SJCRH30 (cell line): Measurements from ENCODE around the gene IGFBP1. TPM values are rescaled to one million over a fixed set of nuclear protein-coding genes. Genes with fewer than 3 reads are reported as not detected.
"Not testable (repeated sequence)": the region's sequence is repeated elsewhere in the genome, so short reads cannot be mapped to it uniquely, and the experiment has no call there.

Source experiments
- DNase-seq, 2 experiments: peaks; one replicate each; pipeline ENCODE4 v3.0.0-alpha.2; 2015 to 2020
- H3K27ac ChIP-seq: fragments of 250-450 bp; sonication (Bioruptor Pico); 2 replicates; pipeline ENCODE4 v1.5.1; 2020; ENCODE audit warnings: mild to moderate bottlenecking, moderate library complexity
- H3K27me3 ChIP-seq: fragments of 250-450 bp; sonication (Bioruptor Pico); 2 replicates; pipeline ENCODE4 v1.5.1; 2020; ENCODE audit warnings: mild to moderate bottlenecking, moderate library complexity
- H3K36me3 ChIP-seq: fragments of 250-450 bp; sonication (Bioruptor Pico); 2 replicates; pipeline ENCODE4 v1.5.1; 2020; ENCODE audit warnings: mild to moderate bottlenecking, moderate library complexity
- H3K4me1 ChIP-seq: fragments of 250-450 bp; sonication (Bioruptor Pico); 2 replicates; pipeline ENCODE4 v1.5.1; 2020; ENCODE audit warnings: mild to moderate bottlenecking, moderate library complexity
- H3K4me3 ChIP-seq: fragments of 250-450 bp; sonication (Bioruptor Pico); 2 replicates; pipeline ENCODE4 v1.5.1; 2020; ENCODE audit warnings: mild to moderate bottlenecking, moderate library complexity
- H3K9me3 ChIP-seq: fragments of 250-450 bp; sonication (Bioruptor Pico); replicated peaks from 2 replicates; pipeline ENCODE4 v1.5.1; 2020; ENCODE audit warnings: mild to moderate bottlenecking, moderate library complexity
- total RNA-seq: library from RNA; depleted of rRNA; stranded (reverse); fragments of >200 nt; shearing (Covaris generic); gene quantifications from 2 replicates; pipeline ENCODE4 v1.2.3, GENCODE V29; 2014; rRNA removed

IGFBP1 gene
- total RNA-seq, 1 experiment from 2014 or later = not detected

- no peaks in the 10 kb centered on the region for H3K27me3 ChIP-seq
- H3K36me3 ChIP-seq = no peaks in the 10 kb centered on the region
- H3K27ac ChIP-seq = no peak overlapping the region
- H3K4me1 ChIP-seq = peaks cover 2% of the 10 kb centered on the region; the same call in 1 of the 2 replicates
- no peaks in the 10 kb centered on the region for H3K9me3 ChIP-seq
- DNase-seq = no peak
- H3K4me3 ChIP-seq = no peak overlapping the region
These were observed 35.5 kb downstream of the IGFBP1 start for GRCh38 chr7:45923818-45924217.

GRCh38 chr7:45924283-45924682, 36.0 kb downstream of the IGFBP1 start:
- H3K27me3 ChIP-seq = no peaks in the 10 kb centered on the region
- peak; percentile 36 to 46 for DNase-seq

GRCh38 chr7:45927721-45928120, 39.4 kb downstream of the IGFBP1 start:
- H3K36me3 ChIP-seq = no peaks in the 10 kb centered on the region
- H3K27ac ChIP-seq = no peak overlapping the region
- peaks cover 2% of the 10 kb centered on the region; the same call in 1 of the 2 replicates for H3K4me1 ChIP-seq
- no peaks in the 10 kb centered on the region for H3K27me3 ChIP-seq
- no peak for DNase-seq
- no peak overlapping the region for H3K4me3 ChIP-seq
- no peaks in the 10 kb centered on the region for H3K9me3 ChIP-seq

More at GRCh38 chr7:45924283-45924682, 36.0 kb downstream of the IGFBP1 start:
- Histone ChIP-seq H3K4me1 (peaks cover 2% of the 10 kb centered on the region; the same call in 1 of the 2 replicates), H3K9me3 (no peaks in the 10 kb centered on the region), H3K36me3 (no peaks in the 10 kb centered on the region), H3K4me3 (no peak overlapping the region), H3K27ac (no peak overlapping the region)

- H3K27ac ChIP-seq = no peak overlapping the region
- DNase-seq = no peak
- H3K27me3 ChIP-seq = no peaks in the 10 kb centered on the region
- no peaks in the 10 kb centered on the region for H3K4me1 ChIP-seq
- H3K9me3 ChIP-seq = no peaks in the 10 kb centered on the region
- H3K4me3 ChIP-seq = no peak overlapping the region
- no peaks in the 10 kb centered on the region for H3K36me3 ChIP-seq
These were observed 42.7 kb downstream of the IGFBP1 start for GRCh38 chr7:45930967-45931366.

- Histone ChIP-seq H3K36me3 (no peaks in the 10 kb centered on the region), H3K27me3 (no peaks in the 10 kb centered on the region), H3K4me1 (no peaks in the 10 kb centered on the region), H3K27ac (no peak overlapping the region), H3K9me3 (no peaks in the 10 kb centered on the region), H3K4me3 (no peak overlapping the region)
- peak; percentile 15 to 47 for DNase-seq
These were observed 49.0 kb downstream of the IGFBP1 start for GRCh38 chr7:45937301-45937700.

GRCh38 chr7:45937862-45938261, 49.6 kb downstream of the IGFBP1 start:
- H3K4me3 ChIP-seq = no peak overlapping the region
- H3K4me1 ChIP-seq = no peaks in the 10 kb centered on the region
- no peak overlapping the region for H3K27ac ChIP-seq
- H3K36me3 ChIP-seq = no peaks in the 10 kb centered on the region
- no peaks in the 10 kb centered on the region for H3K27me3 ChIP-seq
- H3K9me3 ChIP-seq = no peaks in the 10 kb centered on the region
- DNase-seq = no peak

GRCh38 chr7:45938626-45939302, 50.5 kb downstream of the IGFBP1 start:
- Histone ChIP-seq H3K27me3 (no peaks in the 10 kb centered on the region), H3K4me1 (no peaks in the 10 kb centered on the region), H3K36me3 (no peaks in the 10 kb centered on the region), H3K27ac (no peak overlapping the region), H3K9me3 (no peaks in the 10 kb centered on the region), H3K4me3 (no peak overlapping the region)
- peak in 1 of 2 experiments; percentile 24 for DNase-seq

- DNase-seq = no peak
- Histone ChIP-seq H3K4me1 (no peaks in the 10 kb centered on the region), H3K9me3 (no peaks in the 10 kb centered on the region), H3K36me3 (no peaks in the 10 kb centered on the region), H3K27ac (no peak overlapping the region), H3K4me3 (no peak overlapping the region), H3K27me3 (no peaks in the 10 kb centered on the region)
These were observed 51.3 kb downstream of the IGFBP1 start for GRCh38 chr7:45939574-45939973.

- not testable (repeated sequence) for H3K4me3 ChIP-seq, H3K4me1 ChIP-seq, H3K27me3 ChIP-seq, DNase-seq, H3K36me3 ChIP-seq, H3K27ac ChIP-seq, H3K9me3 ChIP-seq
These were observed 52.0 kb downstream of the IGFBP1 start for GRCh38 chr7:45940237-45940781.

- Histone ChIP-seq H3K27ac (no peak overlapping the region), H3K4me1 (no peaks in the 10 kb centered on the region)
- no peak for DNase-seq
These were observed 52.7 kb downstream of the IGFBP1 start for GRCh38 chr7:45940939-45941338.

More at GRCh38 chr7:45940939-45941338, 52.7 kb downstream of the IGFBP1 start:
- Histone ChIP-seq H3K4me3 (no peak overlapping the region), H3K36me3 (no peaks in the 10 kb centered on the region), H3K27me3 (no peaks in the 10 kb centered on the region), H3K9me3 (no peaks in the 10 kb centered on the region)

Other genes starting within 250 kb of the IGFBP1 start
- gene CCDC201, start 15.4 kb upstream of the IGFBP1 start, total RNA-seq = not detected in 2 replicates
- gene IGFBP3, start 32.8 kb downstream of the IGFBP1 start, total RNA-seq = 0.56 TPM in 1 of 2 replicates, not detected in the other